Fibroblast of lung (primary cell): Measurements from ENCODE around the gene GMPR2.

Experiments
- CTCF ChIP-seq, 2 donors: IDR thresholded peaks in 1 of 2; conservative IDR thresholded peaks in 1 of 2; 1 replicate in 1 of 2; 2 replicates in 1 of 2; pipeline ENCODE4 v1.5.1; 2011 to 2012; ENCODE audit warnings: low read length in 2 of 2, control low read depth in 1 of 2, inconsistent platforms in 1 of 2, low read depth in 1 of 2, mild to moderate bottlenecking in 1 of 2
- EZH2 ChIP-seq: IDR thresholded peaks from 2 replicates; pipeline ENCODE4 v1.5.1; 2012; ENCODE audit warnings: low read length, control low read depth, mild to moderate bottlenecking; ENCODE audit errors: missing control alignments

DNA sequence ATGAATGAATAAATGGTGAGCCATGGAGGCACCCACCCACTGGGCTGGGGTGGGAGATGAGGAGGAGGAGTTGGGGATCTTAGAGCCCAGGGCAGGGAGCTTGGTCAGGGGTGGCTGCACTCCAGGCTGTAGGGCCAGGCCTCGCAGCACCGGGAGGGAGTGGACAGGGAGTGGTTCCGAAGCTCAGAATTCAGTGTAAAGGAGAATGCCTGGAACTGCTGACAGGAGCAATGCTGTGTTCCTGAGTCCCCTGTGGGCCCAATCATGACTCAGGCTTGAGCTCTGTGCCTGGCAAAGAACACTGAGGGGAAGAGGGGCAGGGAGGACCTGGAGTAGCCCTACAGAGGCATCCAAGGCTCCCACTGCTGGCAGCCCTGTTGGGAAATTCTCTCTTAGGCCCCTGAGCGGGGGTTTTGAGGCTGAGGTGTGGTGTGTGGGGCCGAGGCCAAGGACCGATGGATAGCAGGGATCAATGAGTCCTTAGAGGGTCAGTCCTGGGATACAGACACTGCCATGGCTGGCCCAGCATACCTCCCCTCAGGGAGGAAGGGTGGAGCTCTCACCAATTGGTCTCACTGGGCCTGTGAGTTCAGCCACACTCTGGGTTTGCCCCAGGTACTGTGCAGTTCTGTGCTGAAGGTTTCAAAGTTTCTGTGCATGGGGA, 48.2 kb downstream of the GMPR2 start:
- TF ChIP-seq CTCF (conservative IDR thresholded peaks at IDR 0.05 in 1 of 2, IDR thresholded peaks at IDR 0.05 in 1 of 2; ENCODE audit: low read depth in 1 of 2, low read length in 2 of 2) (no peak), EZH2 (no peak)
